ENCODE data around the gene ADAM33.

The ADAM33 gene

GRCh38 chr20:3689978-3690377, 8.2 kb upstream of the ADAM33 start:
- DNase-seq, result no peak
- POLR2A ChIA-PET, result no interaction called here
- Histone ChIP-seq H3K4me3 (ENCODE audit: control insufficient read depth in 1 of 7, extremely low read depth in 1 of 7, insufficient read depth in 4 of 7, low read depth in 2 of 7, low read length in 6 of 7) (no peak overlapping the region), H3K27me3 (replicated peaks in 2 of 5; ENCODE audit: control insufficient read depth in 4 of 5, insufficient read depth in 5 of 5, low read length in 4 of 5) (peaks cover 0 to 27% (median 10%) of the 10 kb centered on the region in 5 experiments), H3K36me3 (ENCODE audit: control insufficient read depth in 4 of 4, insufficient read depth in 4 of 4, low read length in 3 of 4) (no peaks in the 10 kb centered on the region), H3K9me3 (ENCODE audit: control extremely low read depth in 1 of 5, control insufficient read depth in 4 of 5, insufficient read depth in 2 of 5, low read depth in 1 of 5, low read length in 4 of 5) (no peaks in the 10 kb centered on the region), H3K4me1 (ENCODE audit: control extremely low read depth in 1 of 4, control insufficient read depth in 4 of 4, insufficient read depth in 4 of 4, low read length in 3 of 4) (no peaks in the 10 kb centered on the region), H3K27ac (ENCODE audit: insufficient read depth in 1 of 2, low read depth in 1 of 2, low read length in 2 of 2, poor library complexity in 1 of 2, severe bottlenecking in 2 of 2) (no peak overlapping the region)
- CTCF ChIA-PET, result interaction anchor here (1.0 kb wide), 1 partner anchor 13 kb away, joined by 3 read pairs; no protein-coding TSS in a partner anchor
- WGBS (ENCODE audit: insufficient coverage), result 98% methylated on average over 7 of the region's 11 CpGs

GRCh38 chr20:3687655-3688054, 5.8 kb upstream of the ADAM33 start:
- Histone ChIP-seq H3K9me3 (ENCODE audit: control extremely low read depth in 1 of 5, control insufficient read depth in 4 of 5, insufficient read depth in 2 of 5, low read depth in 1 of 5, low read length in 4 of 5) (no peaks in the 10 kb centered on the region), H3K27me3 (replicated peaks in 2 of 5; ENCODE audit: control insufficient read depth in 4 of 5, insufficient read depth in 5 of 5, low read length in 4 of 5) (peaks cover 0 to 40% (median 20%) of the 10 kb centered on the region in 5 experiments), H3K4me1 (ENCODE audit: control extremely low read depth in 1 of 4, control insufficient read depth in 4 of 4, insufficient read depth in 4 of 4, low read length in 3 of 4) (no peaks in the 10 kb centered on the region), H3K27ac (ENCODE audit: insufficient read depth in 1 of 2, low read depth in 1 of 2, low read length in 2 of 2, poor library complexity in 1 of 2, severe bottlenecking in 2 of 2) (no peak overlapping the region), H3K4me3 (ENCODE audit: control insufficient read depth in 1 of 7, extremely low read depth in 1 of 7, insufficient read depth in 4 of 7, low read depth in 2 of 7, low read length in 6 of 7) (no peak overlapping the region), H3K36me3 (ENCODE audit: control insufficient read depth in 4 of 4, insufficient read depth in 4 of 4, low read length in 3 of 4) (no peaks in the 10 kb centered on the region)
- CTCF ChIA-PET, result interaction anchor here (1.3 to 3.2 kb wide), 2 partner anchors 11 to 23 kb away, joined by 5 to 11 read pairs; no protein-coding TSS in a partner anchor
- WGBS (ENCODE audit: insufficient coverage), result 60% methylated on average over 1 of the region's 2 CpGs
- DNase-seq, result no peak
- POLR2A ChIA-PET, result no interaction called here

- no peak overlapping the region for H3K27ac ChIP-seq (ENCODE audit: insufficient read depth in 1 of 2, low read depth in 1 of 2, low read length in 2 of 2, poor library complexity in 1 of 2, severe bottlenecking in 2 of 2)
- POLR2A ChIA-PET, result interaction anchor here (0.6 kb wide), 1 partner anchor 21 kb away, joined by 3 read pairs; no protein-coding TSS in a partner anchor
- no peaks in the 10 kb centered on the region for H3K36me3 ChIP-seq (ENCODE audit: control insufficient read depth in 4 of 4, insufficient read depth in 4 of 4, low read length in 3 of 4)
- CTCF ChIA-PET, result interaction anchor here (1.4 to 3.2 kb wide), 4 partner anchors 8 to 24 kb away, joined by 4 to 12 read pairs (median 8); no protein-coding TSS in a partner anchor
- peaks cover 0 to 47% (median 24%) of the 10 kb centered on the region in 5 experiments for H3K27me3 ChIP-seq (replicated peaks in 2 of 5; ENCODE audit: control insufficient read depth in 4 of 5, insufficient read depth in 5 of 5, low read length in 4 of 5)
- no peak overlapping the region for H3K4me3 ChIP-seq (ENCODE audit: control insufficient read depth in 1 of 7, extremely low read depth in 1 of 7, insufficient read depth in 4 of 7, low read depth in 2 of 7, low read length in 6 of 7)
- no peaks in the 10 kb centered on the region for H3K9me3 ChIP-seq (ENCODE audit: control extremely low read depth in 1 of 5, control insufficient read depth in 4 of 5, insufficient read depth in 2 of 5, low read depth in 1 of 5, low read length in 4 of 5)
- 80% methylated on average over 9 of the region's 9 CpGs for WGBS (ENCODE audit: insufficient coverage)
- DNase-seq, result no peak
- H3K4me1 ChIP-seq (ENCODE audit: control extremely low read depth in 1 of 4, control insufficient read depth in 4 of 4, insufficient read depth in 4 of 4, low read length in 3 of 4), result peaks cover 0 to 6% (median 2%) of the 10 kb centered on the region in 4 experiments
These were observed 5.1 kb upstream of the ADAM33 start for GRCh38 chr20:3686867-3687321.

- H3K4me1 ChIP-seq (ENCODE audit: control extremely low read depth in 1 of 4, control insufficient read depth in 4 of 4, insufficient read depth in 4 of 4, low read length in 3 of 4), result peaks cover 0 to 9% (median 4%) of the 10 kb centered on the region in 4 experiments
- WGBS (ENCODE audit: insufficient coverage), result 91% methylated on average over 4 of the region's 7 CpGs
- H3K36me3 ChIP-seq (ENCODE audit: control insufficient read depth in 4 of 4, insufficient read depth in 4 of 4, low read length in 3 of 4), result no peaks in the 10 kb centered on the region
- POLR2A ChIA-PET, result interaction anchor here (0.6 kb wide), 1 partner anchor 21 kb away, joined by 3 read pairs; no protein-coding TSS in a partner anchor
- no peak for DNase-seq
- H3K27me3 ChIP-seq (replicated peaks in 2 of 5; ENCODE audit: control insufficient read depth in 4 of 5, insufficient read depth in 5 of 5, low read length in 4 of 5), result peaks cover 0 to 52% (median 24%) of the 10 kb centered on the region in 5 experiments
- H3K4me3 ChIP-seq (ENCODE audit: control insufficient read depth in 1 of 7, extremely low read depth in 1 of 7, insufficient read depth in 4 of 7, low read depth in 2 of 7, low read length in 6 of 7), result no peak overlapping the region
- no peaks in the 10 kb centered on the region for H3K9me3 ChIP-seq (ENCODE audit: control extremely low read depth in 1 of 5, control insufficient read depth in 4 of 5, insufficient read depth in 2 of 5, low read depth in 1 of 5, low read length in 4 of 5)
- CTCF ChIA-PET, result interaction anchor here (1.0 to 3.2 kb wide), 5 partner anchors 9 to 24 kb away, joined by 3 to 12 read pairs (median 6); no protein-coding TSS in a partner anchor
- H3K27ac ChIP-seq (ENCODE audit: insufficient read depth in 1 of 2, low read depth in 1 of 2, low read length in 2 of 2, poor library complexity in 1 of 2, severe bottlenecking in 2 of 2), result no peak overlapping the region
These were observed 4.6 kb upstream of the ADAM33 start for GRCh38 chr20:3686421-3686820.

GRCh38 chr20:3685341-3685740, 3.5 kb upstream of the ADAM33 start:
- POLR2A ChIA-PET, result interaction anchor here (0.6 kb wide), 1 partner anchor 105 kb away, joined by 7 read pairs; no protein-coding TSS in a partner anchor
- WGBS (ENCODE audit: insufficient coverage), result 79% methylated on average over 6 of the region's 7 CpGs
- H3K9me3 ChIP-seq (ENCODE audit: control extremely low read depth in 1 of 5, control insufficient read depth in 4 of 5, insufficient read depth in 2 of 5, low read depth in 1 of 5, low read length in 4 of 5), result no peaks in the 10 kb centered on the region

GRCh38 chr20:3681352-3681930, 369 bp downstream of the ADAM33 start:
- Histone ChIP-seq H3K4me3 (ENCODE audit: control insufficient read depth in 1 of 7, extremely low read depth in 1 of 7, insufficient read depth in 4 of 7, low read depth in 2 of 7, low read length in 6 of 7) (peak overlapping the region in 2 of 7 experiments; percentile 4 to 45), H3K27me3 (replicated peaks in 2 of 5; ENCODE audit: control insufficient read depth in 4 of 5, insufficient read depth in 5 of 5, low read length in 4 of 5) (peaks cover 0 to 70% (median 34%) of the 10 kb centered on the region in 5 experiments), H3K4me1 (ENCODE audit: control extremely low read depth in 1 of 4, control insufficient read depth in 4 of 4, insufficient read depth in 4 of 4, low read length in 3 of 4) (peaks cover 0 to 9% (median 4%) of the 10 kb centered on the region in 4 experiments), H3K9me3 (ENCODE audit: control extremely low read depth in 1 of 5, control insufficient read depth in 4 of 5, insufficient read depth in 2 of 5, low read depth in 1 of 5, low read length in 4 of 5) (no peaks in the 10 kb centered on the region), H3K27ac (ENCODE audit: insufficient read depth in 1 of 2, low read depth in 1 of 2, low read length in 2 of 2, poor library complexity in 1 of 2, severe bottlenecking in 2 of 2) (no peak overlapping the region), H3K36me3 (ENCODE audit: control insufficient read depth in 4 of 4, insufficient read depth in 4 of 4, low read length in 3 of 4) (no peaks in the 10 kb centered on the region)
- CTCF ChIA-PET, result interaction anchor here (1.2 to 14.4 kb wide), 2 partner anchors 15 to 29 kb away, joined by 4 to 121 read pairs; partner anchors contain the start of gene SIGLEC1
- POLR2A ChIA-PET, result interaction anchor here (0.8 kb wide), 1 partner anchor 30 kb away, joined by 3 read pairs; no protein-coding TSS in a partner anchor
- DNase-seq, result no peak
- 8% methylated on average over 23 of the region's 32 CpGs for WGBS (ENCODE audit: insufficient coverage)

More at GRCh38 chr20:3685341-3685740, 3.5 kb upstream of the ADAM33 start:
- Histone ChIP-seq H3K27me3 (replicated peaks in 2 of 5; ENCODE audit: control insufficient read depth in 4 of 5, insufficient read depth in 5 of 5, low read length in 4 of 5) (peaks cover 0 to 62% (median 24%) of the 10 kb centered on the region in 5 experiments), H3K27ac (ENCODE audit: insufficient read depth in 1 of 2, low read depth in 1 of 2, low read length in 2 of 2, poor library complexity in 1 of 2, severe bottlenecking in 2 of 2) (no peak overlapping the region), H3K4me1 (ENCODE audit: control extremely low read depth in 1 of 4, control insufficient read depth in 4 of 4, insufficient read depth in 4 of 4, low read length in 3 of 4) (peaks cover 0 to 9% (median 4%) of the 10 kb centered on the region in 4 experiments), H3K36me3 (ENCODE audit: control insufficient read depth in 4 of 4, insufficient read depth in 4 of 4, low read length in 3 of 4) (no peaks in the 10 kb centered on the region), H3K4me3 (ENCODE audit: control insufficient read depth in 1 of 7, extremely low read depth in 1 of 7, insufficient read depth in 4 of 7, low read depth in 2 of 7, low read length in 6 of 7) (no peak overlapping the region)
- CTCF ChIA-PET, result interaction anchor here (1.0 to 2.5 kb wide), 4 partner anchors 9 to 25 kb away, joined by 3 to 12 read pairs (median 5); no protein-coding TSS in a partner anchor
- DNase-seq, result no peak
